ENCODE measurements around the gene KRTAP1-3. TPM values are rescaled to one million over a fixed set of nuclear protein-coding genes. Genes with fewer than 3 reads are reported as not detected.

Gene KRTAP1-3
- polyA plus RNA-seq, 2 of the 4 experiments (the other 2 are of a cell fraction), result not detected

DNA sequence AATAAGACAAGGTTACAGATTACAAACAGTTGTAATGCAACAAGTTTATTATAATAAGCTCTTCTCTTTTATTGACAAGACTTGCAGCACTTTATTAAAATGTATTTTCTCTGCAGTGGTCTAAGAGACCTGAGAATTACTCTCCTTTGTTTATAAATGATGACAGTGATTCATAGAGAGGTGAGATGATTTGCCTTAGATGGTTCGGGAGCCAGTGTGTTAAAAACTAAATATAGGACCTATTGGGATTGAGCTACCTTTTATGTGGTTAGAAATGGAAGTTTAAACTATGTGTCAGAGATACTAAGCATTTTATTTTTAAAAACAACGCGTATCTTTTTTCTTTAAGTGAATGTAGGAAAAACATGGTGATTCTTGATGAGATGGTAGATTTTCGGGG lies 37.8 kb downstream of the KRTAP1-3 start:
- H3K9me3 ChIP-seq, result no peaks in the 10 kb centered on the region
- CTCF ChIA-PET, result interaction anchor here (1.3 to 2.1 kb wide), 3 partner anchors 11 to 651 kb away, joined by 4 to 8 read pairs (median 5); no protein-coding TSS in a partner anchor
- no peak for DNase-seq (ENCODE audit: low read depth in 1 of 2, low spot score in 1 of 2)
- no peak overlapping the region for H3K27ac ChIP-seq
- POLR2A ChIA-PET, result no interaction called here
- no peak overlapping the region for H3K4me2 ChIP-seq
- FAIRE-seq, result no peak
- WGBS (ENCODE audit: missing lambda C conversion rate), result 71% methylated on average over 4 of the region's 4 CpGs
- no peak for ATAC-seq
- TF ChIP-seq BCL3 (IDR thresholded peaks at IDR 0.05) (no peak), REST (IDR thresholded peaks at IDR 0.05) (no peak), JUNB (IDR thresholded peaks at IDR 0.05) (no peak), CHD2 (IDR thresholded peaks at IDR 0.05; ENCODE audit: low read length, partially characterized antibody) (no peak), PHF8 (IDR thresholded peaks at IDR 0.05; ENCODE audit: borderline replicate concordance, low read depth) (no peak), SREBF2 (IDR thresholded peaks at IDR 0.05) (no peak), RCOR1 (IDR thresholded peaks at IDR 0.05; ENCODE audit: low read depth, low read length) (no peak), JUN (IDR thresholded peaks at IDR 0.05) (no peak), NR3C1 (IDR thresholded peaks at IDR 0.05) (no peak), MAFK (IDR thresholded peaks at IDR 0.05; ENCODE audit: partially characterized antibody) (no peak), EP300 (IDR thresholded peaks at IDR 0.05) (no peak), NPAS2 (CRISPR knock-in tag; IDR thresholded peaks at IDR 0.05; ENCODE audit: borderline replicate concordance) (no peak), ZFP36 (IDR thresholded peaks at IDR 0.05; ENCODE audit: borderline replicate concordance, partially characterized antibody) (no peak), ZNF302 (CRISPR knock-in tag; IDR thresholded peaks at IDR 0.05) (no peak), CTCF (IDR thresholded peaks at IDR 0.05) (no peak), HOXB13 (CRISPR knock-in tag; IDR thresholded peaks at IDR 0.05; ENCODE audit: low read depth) (no peak), KDM1A (IDR thresholded peaks at IDR 0.05; ENCODE audit: low read depth) (no peak)
- TF ChIP-seq, protein P1, sequence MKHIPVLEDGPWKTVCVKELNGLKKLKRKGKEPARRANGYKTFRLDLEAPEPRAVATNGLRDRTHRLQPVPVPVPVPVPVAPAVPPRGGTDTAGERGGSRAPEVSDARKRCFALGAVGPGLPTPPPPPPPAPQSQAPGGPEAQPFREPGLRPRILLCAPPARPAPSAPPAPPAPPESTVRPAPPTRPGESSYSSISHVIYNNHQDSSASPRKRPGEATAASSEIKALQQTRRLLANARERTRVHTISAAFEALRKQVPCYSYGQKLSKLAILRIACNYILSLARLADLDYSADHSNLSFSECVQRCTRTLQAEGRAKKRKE (CRISPR knock-in tag; IDR thresholded peaks at IDR 0.05; ENCODE audit: low read depth), result no peak
- TF ChIP-seq, protein P2, sequence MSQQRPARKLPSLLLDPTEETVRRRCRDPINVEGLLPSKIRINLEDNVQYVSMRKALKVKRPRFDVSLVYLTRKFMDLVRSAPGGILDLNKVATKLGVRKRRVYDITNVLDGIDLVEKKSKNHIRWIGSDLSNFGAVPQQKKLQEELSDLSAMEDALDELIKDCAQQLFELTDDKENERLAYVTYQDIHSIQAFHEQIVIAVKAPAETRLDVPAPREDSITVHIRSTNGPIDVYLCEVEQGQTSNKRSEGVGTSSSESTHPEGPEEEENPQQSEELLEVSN (IDR thresholded peaks at IDR 0.05; ENCODE audit: borderline replicate concordance, low read depth), result no peak
- no peaks in the 10 kb centered on the region for H3K4me1 ChIP-seq
- H3K4me3 ChIP-seq, result no peak overlapping the region
